ENCODE measurements around the gene HLA-E.

Gene HLA-E

GRCh38 chr6:30541515-30542403 lies 52.5 kb downstream of the HLA-E start:
- DNase-seq (peak; percentile 83), ATAC-seq (peak; percentile 78)

- DNase-seq = no peak
- ATAC-seq = no peak
These were observed 53.1 kb downstream of the HLA-E start for GRCh38 chr6:30542404-30542725.

- ATAC-seq (no peak), DNase-seq (no peak)
These were observed 53.6 kb downstream of the HLA-E start for GRCh38 chr6:30542915-30543314.

Data from stimulated activated naive CD8-positive, alpha-beta T cell treated with anti-CD3 and anti-CD28 coated beads, Interleukin-15, Interleukin-2, amounts not matched to agents 100 U/mL and 50 U/mL, for 24 hours (primary cell).